AG09319 (cell line): ENCODE results near the gene ABCA4.

ENCODE experiments used
- DNase-seq: peaks from one replicate; pipeline ENCODE4 v3.0.0-alpha.2; 2010; ENCODE audit warnings: low read depth; ENCODE audit errors: extremely low read depth
- TF ChIP-seq, protein P1 (sequence below): IDR thresholded peaks from 2 replicates; pipeline ENCODE4 v1.5.1; 2011; ENCODE audit warnings: low read depth, mild to moderate bottlenecking, inconsistent platforms, low read length, moderate library complexity

ABCA4 gene

GRCh38 chr1:94068999-94069918, 51.7 kb downstream of the ABCA4 start:
- no peak for DNase-seq
- TF ChIP-seq, protein P1, sequence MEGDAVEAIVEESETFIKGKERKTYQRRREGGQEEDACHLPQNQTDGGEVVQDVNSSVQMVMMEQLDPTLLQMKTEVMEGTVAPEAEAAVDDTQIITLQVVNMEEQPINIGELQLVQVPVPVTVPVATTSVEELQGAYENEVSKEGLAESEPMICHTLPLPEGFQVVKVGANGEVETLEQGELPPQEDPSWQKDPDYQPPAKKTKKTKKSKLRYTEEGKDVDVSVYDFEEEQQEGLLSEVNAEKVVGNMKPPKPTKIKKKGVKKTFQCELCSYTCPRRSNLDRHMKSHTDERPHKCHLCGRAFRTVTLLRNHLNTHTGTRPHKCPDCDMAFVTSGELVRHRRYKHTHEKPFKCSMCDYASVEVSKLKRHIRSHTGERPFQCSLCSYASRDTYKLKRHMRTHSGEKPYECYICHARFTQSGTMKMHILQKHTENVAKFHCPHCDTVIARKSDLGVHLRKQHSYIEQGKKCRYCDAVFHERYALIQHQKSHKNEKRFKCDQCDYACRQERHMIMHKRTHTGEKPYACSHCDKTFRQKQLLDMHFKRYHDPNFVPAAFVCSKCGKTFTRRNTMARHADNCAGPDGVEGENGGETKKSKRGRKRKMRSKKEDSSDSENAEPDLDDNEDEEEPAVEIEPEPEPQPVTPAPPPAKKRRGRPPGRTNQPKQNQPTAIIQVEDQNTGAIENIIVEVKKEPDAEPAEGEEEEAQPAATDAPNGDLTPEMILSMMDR: no peak

DNA sequence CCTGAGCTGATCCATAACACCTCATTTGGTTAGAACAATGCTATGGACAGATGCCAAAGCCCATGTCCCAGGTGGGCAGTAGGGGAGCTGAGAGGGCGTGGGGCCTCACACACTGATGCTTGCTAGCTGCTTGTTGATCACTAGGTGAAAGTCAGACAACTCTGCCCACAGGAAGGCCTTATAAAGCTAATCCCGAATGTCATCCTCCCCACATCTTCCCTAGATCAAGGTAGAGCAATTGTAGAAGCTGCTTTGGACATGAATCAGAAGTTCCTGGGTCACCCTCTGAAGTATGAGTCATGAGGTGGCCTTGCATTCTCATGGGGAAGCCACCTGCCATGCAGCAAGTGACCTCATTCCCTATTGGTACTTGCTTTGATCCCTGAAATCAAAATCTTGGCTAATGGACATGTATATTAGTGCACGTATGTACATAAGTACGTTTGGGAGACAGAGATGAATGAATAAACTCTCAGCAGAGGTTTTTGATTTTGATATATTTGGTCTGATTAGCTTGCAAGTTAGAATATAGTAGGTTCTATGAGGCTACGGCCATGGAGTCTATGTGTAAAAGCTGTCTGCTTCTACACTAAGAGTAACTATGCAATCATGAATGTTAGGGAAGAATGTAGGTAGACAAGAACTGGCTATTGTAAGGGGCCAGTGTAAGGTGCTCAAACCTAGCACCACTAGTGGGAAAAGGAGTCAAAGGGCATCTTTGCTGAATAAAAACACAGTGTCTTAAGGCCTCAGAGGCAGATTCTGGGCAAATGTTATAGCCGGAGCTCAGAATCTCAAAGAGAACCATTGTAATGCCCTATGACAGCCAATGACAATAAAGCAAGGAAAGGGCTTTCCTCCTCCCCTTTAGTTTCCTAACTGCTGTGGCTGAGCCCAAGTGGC, 52.6 kb downstream of the ABCA4 start:
- TF ChIP-seq, protein P1: no peak
- no peak for DNase-seq

- no peak for DNase-seq
- TF ChIP-seq, protein P1: no peak
Measured at GRCh38 chr1:94067196-94067595, 53.8 kb downstream of the ABCA4 start.

DNA sequence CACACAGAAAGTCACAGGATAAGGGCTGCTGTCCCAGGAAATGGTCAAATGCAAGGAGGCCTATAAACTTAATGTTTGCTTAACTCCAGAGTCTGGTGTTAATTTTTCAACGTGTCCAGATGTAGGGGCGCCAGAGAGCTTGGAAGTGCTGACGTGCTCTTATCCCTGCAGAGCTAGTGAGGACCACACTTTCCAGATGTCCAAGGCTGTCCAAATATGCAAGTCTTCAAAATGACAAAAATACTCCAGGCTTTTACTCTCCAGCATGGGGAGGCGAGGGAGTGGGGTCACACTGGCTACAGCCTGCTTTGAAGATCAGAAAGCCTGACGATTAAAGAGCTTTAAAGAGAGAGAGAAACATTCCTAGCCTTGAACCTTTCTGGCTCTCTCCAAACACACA, 57.6 kb downstream of the ABCA4 start:
- no peak for DNase-seq
- TF ChIP-seq, protein P1: peak; percentile 53

DNA sequence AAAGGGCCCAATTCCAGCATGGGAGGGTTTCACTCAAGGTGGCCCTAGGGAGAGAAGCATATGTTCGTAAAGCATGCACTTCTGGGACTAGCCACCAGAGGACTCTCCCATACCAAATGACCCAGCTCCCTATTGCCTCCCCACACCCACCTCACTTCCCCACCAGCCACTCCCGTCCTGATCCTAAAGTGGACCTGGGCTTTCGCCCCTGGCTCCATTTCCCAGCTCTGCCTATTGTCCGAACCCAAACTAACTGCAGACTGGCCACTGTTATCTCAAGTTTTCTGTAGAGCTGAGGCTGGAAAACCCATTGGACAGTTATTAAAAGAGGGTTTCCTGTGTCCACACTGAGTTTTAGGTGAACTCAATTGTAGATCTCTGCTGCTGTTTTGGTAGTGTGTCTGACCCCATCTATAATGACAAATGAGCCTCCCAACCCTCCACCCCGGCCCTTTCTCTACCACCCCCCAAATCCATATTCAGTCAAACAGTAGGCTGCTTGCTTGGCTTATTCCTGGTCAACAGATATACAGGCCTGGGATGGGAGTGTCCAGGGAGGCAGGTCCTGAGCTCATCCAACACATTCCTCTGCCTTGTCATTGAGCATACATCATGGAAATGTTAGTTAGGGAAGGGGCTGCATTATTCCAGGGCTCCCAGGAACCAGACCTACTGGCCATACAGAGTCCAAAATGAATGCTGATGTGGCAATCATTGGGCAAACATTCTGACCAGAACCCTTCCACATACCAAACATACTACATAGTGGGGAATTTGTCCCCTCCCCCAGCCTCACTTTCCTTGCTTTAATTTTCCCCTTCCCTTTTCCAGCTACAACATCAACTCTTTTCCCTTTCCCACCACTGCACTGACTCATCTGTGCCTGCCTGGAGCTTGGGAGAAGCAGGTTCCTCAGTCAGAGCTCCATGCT, 59.2 kb downstream of the ABCA4 start:
- TF ChIP-seq, protein P1: peak; percentile 91
- peak; percentile 57 for DNase-seq

GRCh38 chr1:94060720-94061119, 60.2 kb downstream of the ABCA4 start:
- no peak for DNase-seq
- TF ChIP-seq, protein P1: no peak
